ENCODE results near the gene SMARCAL1. TPM values are rescaled to one million over a fixed set of nuclear protein-coding genes. Genes with fewer than 3 reads are reported as not detected.

The SMARCAL1 gene
- total RNA-seq, 1 donor from 2014 or later, result 19.0 TPM

DNA sequence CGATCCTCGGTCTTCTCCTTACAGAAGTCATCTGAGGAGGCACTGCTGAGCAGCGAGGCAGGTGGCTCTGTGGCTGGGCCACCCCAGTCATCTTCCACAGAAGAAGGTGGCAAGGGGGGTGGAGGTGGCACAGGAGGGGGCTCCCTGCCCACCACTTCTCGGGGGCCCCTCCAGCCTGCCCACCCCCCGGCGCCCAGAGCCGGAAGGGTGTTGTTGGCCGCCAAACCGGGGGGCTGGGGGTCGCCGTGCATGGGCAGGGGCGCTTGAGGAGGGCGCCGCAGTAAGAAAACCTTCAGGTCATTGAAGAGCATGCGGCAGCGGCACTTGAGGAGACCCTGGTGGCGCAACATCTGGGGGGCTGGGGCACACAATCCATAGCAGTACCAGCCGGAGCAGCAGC lies 42.5 kb upstream of the SMARCAL1 start:
- H3K4me3 ChIP-seq, result no peak overlapping the region
- DNase-seq (no peak), ATAC-seq (no peak)
- H3K4me1 ChIP-seq, result peaks cover 19% of the 10 kb centered on the region
- intact Hi-C loops (cut with DNase I), result no loop called here
- TF ChIP-seq, protein P1, sequence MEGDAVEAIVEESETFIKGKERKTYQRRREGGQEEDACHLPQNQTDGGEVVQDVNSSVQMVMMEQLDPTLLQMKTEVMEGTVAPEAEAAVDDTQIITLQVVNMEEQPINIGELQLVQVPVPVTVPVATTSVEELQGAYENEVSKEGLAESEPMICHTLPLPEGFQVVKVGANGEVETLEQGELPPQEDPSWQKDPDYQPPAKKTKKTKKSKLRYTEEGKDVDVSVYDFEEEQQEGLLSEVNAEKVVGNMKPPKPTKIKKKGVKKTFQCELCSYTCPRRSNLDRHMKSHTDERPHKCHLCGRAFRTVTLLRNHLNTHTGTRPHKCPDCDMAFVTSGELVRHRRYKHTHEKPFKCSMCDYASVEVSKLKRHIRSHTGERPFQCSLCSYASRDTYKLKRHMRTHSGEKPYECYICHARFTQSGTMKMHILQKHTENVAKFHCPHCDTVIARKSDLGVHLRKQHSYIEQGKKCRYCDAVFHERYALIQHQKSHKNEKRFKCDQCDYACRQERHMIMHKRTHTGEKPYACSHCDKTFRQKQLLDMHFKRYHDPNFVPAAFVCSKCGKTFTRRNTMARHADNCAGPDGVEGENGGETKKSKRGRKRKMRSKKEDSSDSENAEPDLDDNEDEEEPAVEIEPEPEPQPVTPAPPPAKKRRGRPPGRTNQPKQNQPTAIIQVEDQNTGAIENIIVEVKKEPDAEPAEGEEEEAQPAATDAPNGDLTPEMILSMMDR (IDR thresholded peaks at IDR 0.05), result no peak
- H3K36me3 ChIP-seq, result no peaks in the 10 kb centered on the region
- H3K9me3 ChIP-seq, result no peaks in the 10 kb centered on the region
- peaks cover 56% of the 10 kb centered on the region for H3K27me3 ChIP-seq (ENCODE audit: low read depth)
- H3K27ac ChIP-seq, result no peak overlapping the region

DNA sequence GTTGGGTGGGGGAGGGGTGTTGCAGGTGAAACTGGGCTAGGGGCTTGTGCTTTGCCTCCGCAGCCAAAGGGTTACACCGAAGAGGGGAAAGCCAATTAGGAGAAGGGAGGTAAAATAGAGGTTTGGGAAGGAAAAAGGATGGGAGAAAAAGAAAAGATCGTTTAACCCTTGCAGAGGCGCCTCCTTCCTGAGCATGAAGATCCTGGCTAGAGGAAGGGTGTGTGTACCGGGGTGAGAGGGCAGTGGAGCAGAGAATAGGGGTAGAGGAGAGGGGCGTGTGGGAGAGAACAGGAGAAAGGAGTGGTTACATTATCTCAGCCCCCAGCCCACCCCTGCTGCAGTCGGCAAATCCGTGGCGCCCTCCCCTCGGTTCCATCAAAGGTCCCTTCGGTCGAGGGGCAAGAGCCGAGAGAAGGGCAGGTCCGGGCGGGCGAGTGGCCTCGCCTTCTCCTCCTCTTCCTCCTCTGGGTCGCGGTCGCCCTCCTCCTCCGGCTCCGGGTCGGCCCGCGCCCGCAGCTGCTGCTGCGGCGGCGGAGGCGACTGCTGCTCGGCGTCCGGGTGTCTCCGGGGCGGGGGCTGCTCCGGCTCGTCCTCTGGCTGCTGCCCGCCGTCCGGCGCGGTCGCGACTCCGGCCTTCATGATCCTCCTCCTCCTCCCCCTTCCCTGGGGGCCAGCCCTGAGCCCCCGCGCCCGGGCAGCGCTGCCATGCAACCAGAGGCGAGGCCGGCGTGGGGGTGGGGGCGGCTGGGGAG lies 41.1 kb upstream of the SMARCAL1 start:
- H3K4me3 ChIP-seq, result peak overlapping the region; percentile 23
- ATAC-seq (no peak), DNase-seq (no peak)
- H3K9me3 ChIP-seq, result no peaks in the 10 kb centered on the region
- intact Hi-C loops (cut with DNase I), result no loop called here
- H3K4me1 ChIP-seq, result peaks cover 19% of the 10 kb centered on the region
- TF ChIP-seq, protein P1 (IDR thresholded peaks at IDR 0.05), result no peak
- no peaks in the 10 kb centered on the region for H3K36me3 ChIP-seq
- H3K27me3 ChIP-seq (ENCODE audit: low read depth), result peaks cover 57% of the 10 kb centered on the region
- H3K27ac ChIP-seq, result no peak overlapping the region

DNA sequence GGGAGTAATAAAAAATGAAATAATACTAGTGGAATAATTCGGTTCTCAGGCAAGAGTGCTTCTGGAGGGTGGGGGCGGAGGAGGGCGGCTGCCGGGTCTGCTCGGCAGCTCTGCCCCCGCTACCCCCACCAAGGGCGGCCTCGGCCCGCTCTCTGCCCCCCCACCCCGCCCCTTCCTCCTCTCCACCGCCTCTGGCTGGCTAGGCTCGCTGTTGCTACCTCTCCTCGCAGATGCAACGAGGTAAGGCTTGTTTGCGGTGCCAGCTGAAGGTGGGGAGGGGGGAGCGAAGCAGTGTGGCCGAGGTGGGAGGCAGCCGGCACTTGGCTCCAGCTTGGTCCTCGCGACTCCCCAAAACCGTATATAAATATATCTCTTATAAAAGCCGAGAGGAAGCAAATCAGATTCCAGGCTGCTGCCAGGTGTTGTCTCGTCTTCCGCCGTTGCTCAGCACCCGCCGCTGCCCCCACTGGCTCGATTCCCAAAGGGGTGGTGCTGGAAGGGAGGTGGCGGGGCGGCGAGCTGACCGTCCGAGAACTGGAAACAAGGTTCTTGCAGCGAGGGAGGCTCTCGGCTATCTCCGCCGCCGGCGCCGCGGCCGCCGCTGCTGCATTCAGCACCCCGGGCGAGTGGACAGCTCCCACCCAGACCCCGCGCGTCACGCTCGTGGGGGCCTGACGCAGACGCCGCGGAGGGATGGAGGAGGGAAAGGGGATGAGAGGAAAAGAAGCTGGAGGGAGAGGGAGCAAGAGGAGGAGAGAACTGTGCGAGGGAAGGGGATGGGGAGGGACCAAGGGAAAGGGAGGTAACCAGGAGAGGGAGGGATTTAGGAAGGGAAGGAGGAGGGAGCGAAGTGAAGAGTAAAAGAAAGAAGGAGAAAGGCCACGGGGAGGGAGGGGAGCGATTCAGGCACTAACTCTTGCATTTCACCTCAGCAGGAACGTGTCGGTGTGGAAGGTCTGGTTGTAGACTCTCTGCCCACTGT lies 40.3 kb upstream of the SMARCAL1 start, which contains the start of gene MARCHF4:
Gene MARCHF4, minus strand, starts transcription at position 763 of the 982 bp plus-strand sequence. CDS start 2,223 bp downstream, outside the sequence.
- TF ChIP-seq, protein P1 (IDR thresholded peaks at IDR 0.05), result no peak
- H3K9me3 ChIP-seq, result no peaks in the 10 kb centered on the region
- peak; percentile 82 to 94 for ATAC-seq
- intact Hi-C loops (cut with DNase I), result no loop called here
- peak within 1 kb of the TSS; percentile 23 for H3K4me3 ChIP-seq
- no peak within 1 kb of the TSS for H3K27ac ChIP-seq
- DNase-seq, result peak; percentile 65
- peaks cover 57% of the 10 kb centered on the region for H3K27me3 ChIP-seq (ENCODE audit: low read depth)
- H3K36me3 ChIP-seq, result no peaks in the 10 kb centered on the region
- H3K4me1 ChIP-seq, result peaks cover 19% of the 10 kb centered on the region

DNA sequence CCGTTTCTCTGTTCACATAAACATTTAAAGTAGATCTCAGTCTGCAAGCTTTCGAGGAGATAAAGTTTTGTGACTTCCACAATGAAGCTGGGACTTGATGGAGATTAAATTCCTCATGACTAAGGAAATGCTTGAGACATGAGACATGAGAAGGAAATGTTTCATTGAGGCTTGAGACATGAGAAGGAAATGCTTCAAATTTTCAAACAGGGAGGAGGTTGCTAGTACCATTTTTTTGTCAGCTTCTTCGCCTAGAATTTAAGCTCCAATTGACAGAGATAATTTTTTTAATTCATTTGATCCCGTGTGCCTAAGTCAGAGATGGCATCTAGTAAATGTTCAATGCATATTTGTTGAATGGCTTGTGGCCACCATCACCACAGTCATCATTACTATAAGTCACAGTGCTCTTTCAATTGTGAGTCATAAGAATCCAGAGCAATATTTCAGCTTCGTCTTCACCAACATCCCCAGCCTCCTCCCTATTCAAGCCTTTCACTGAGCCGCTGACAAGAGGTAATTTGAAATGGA lies 39.5 kb upstream of the SMARCAL1 start:
- Histone ChIP-seq H3K9me3 (no peaks in the 10 kb centered on the region), H3K27me3 (ENCODE audit: low read depth) (peaks cover 57% of the 10 kb centered on the region), H3K36me3 (no peaks in the 10 kb centered on the region), H3K4me1 (peaks cover 19% of the 10 kb centered on the region), H3K27ac (no peak overlapping the region), H3K4me3 (no peak overlapping the region)
- no peak for ATAC-seq
- intact Hi-C loops (cut with DNase I), result no loop called here
- DNase-seq, result no peak
- TF ChIP-seq, protein P1 (IDR thresholded peaks at IDR 0.05), result no peak

DNA sequence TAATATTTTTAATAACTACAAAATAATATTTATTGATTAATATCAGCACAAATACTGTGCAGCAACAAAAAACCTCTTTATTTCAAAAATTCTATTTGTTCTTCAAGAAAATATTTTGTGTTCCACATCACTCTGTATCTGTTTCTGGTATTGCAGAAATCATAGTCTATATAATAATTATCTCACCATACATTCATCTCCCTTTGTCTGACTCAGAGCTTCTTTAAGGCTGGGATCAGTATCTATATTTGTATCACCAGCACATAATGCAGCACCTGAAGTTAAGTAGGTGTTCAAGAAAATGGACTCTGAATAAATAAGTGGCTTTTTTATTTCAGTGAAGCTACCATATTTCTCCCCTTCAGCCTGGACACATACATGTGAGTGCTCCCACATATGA lies 38.4 kb upstream of the SMARCAL1 start:
- H3K9me3 ChIP-seq, result no peaks in the 10 kb centered on the region
- ATAC-seq (no peak), DNase-seq (no peak)
- peaks cover 19% of the 10 kb centered on the region for H3K4me1 ChIP-seq
- no peaks in the 10 kb centered on the region for H3K36me3 ChIP-seq
- intact Hi-C loops (cut with DNase I), result no loop called here
- H3K27ac ChIP-seq, result no peak overlapping the region
- TF ChIP-seq, protein P1 (IDR thresholded peaks at IDR 0.05), result no peak
- peaks cover 52% of the 10 kb centered on the region for H3K27me3 ChIP-seq (ENCODE audit: low read depth)
- H3K4me3 ChIP-seq, result no peak overlapping the region

Data from lower lobe of right lung (tissue), 2 donors.